B cell (primary cell): ENCODE measurements around the gene ABHD6. TPM values are rescaled to one million over a fixed set of nuclear protein-coding genes. Genes with fewer than 3 reads are reported as not detected.

Source experiments
- ATAC-seq: fragments of 200-7000 bp; cut with Tn5 transposase; one replicate; pipeline ENCODE4 v1.10.0; 2021; ENCODE audit warnings: low read depth, mild to moderate bottlenecking, moderate number of reproducible peaks, moderate library complexity
- CTCF ChIA-PET: fragments of 350-600 bp; sonication (Branson Sonifier 250); formaldehyde crosslinking; loops from one replicate; lab custom pipeline; 2021; ENCODE audit warnings: antibody characterized with exemption, inconsistent platforms; lab: Charles Lee
- POLR2A ChIA-PET: fragments of 350-600 bp; sonication (Branson Sonifier 250); formaldehyde crosslinking; loops from one replicate; lab custom pipeline; 2021; ENCODE audit warnings: antibody characterized with exemption; lab: Charles Lee
- DNase-seq: peaks from one replicate; pipeline ENCODE4 v3.0.0; 2013
- H2AFZ ChIP-seq: 2 replicates; pipeline ENCODE4 v1.6.1; 2012; ENCODE audit warnings: mild to moderate bottlenecking, low read depth, low read length; ENCODE audit not compliant: insufficient read depth, poor library complexity, severe bottlenecking
- H3K27ac ChIP-seq, 2 donors: 1 replicate in 1 of 2; 2 replicates in 1 of 2; pipeline ENCODE4 v1.5.1; 2012 to 2013; ENCODE audit warnings: low read length in 2 of 2, mild to moderate bottlenecking in 2 of 2, moderate library complexity in 1 of 2
- H3K27me3 ChIP-seq, 4 experiments: fragments of 200-600 bp in 1 of 4; sonication (generic) in 1 of 4; replicated peaks in 1 of 4; 1 replicate in 2 of 4; 2 replicates in 2 of 4; pipeline versions ENCODE4 v1.6.1 to v1.7.0; 2013 to 2016; ENCODE audit warnings: low read length in 3 of 4, mild to moderate bottlenecking in 2 of 4, mixed read lengths in 1 of 4, moderate library complexity in 1 of 4; ENCODE audit not compliant: insufficient read depth in 4 of 4, control insufficient read depth in 3 of 4; ENCODE audit errors: control extremely low read depth in 1 of 4
- H3K36me3 ChIP-seq, 2 experiments: replicated peaks in 1 of 2; 1 replicate in 1 of 2; 2 replicates in 1 of 2; pipeline versions ENCODE4 v1.6.1 to v1.7.1; 2013; ENCODE audit warnings: low read length in 1 of 2; ENCODE audit not compliant: insufficient read depth in 2 of 2, control insufficient read depth in 1 of 2; ENCODE audit errors: control extremely low read depth in 1 of 2, extremely low read depth in 1 of 2
- H3K4me1 ChIP-seq, 2 donors: fragments of 200-600 bp in 1 of 2; sonication (generic) in 1 of 2; 1 replicate in 1 of 2; 2 replicates in 1 of 2; pipeline versions ENCODE4 v1.5.1 to v1.6.1; 2013 to 2017; ENCODE audit warnings: low read length in 2 of 2; ENCODE audit not compliant: control insufficient read depth in 2 of 2, insufficient read depth in 2 of 2
- H3K4me2 ChIP-seq: replicated peaks from 2 replicates; pipeline ENCODE3; 2012; ENCODE audit warnings: mild to moderate bottlenecking, low read depth, low read length; ENCODE audit not compliant: poor library complexity, severe bottlenecking
- H3K4me3 ChIP-seq, 5 experiments: fragments of 200-600 bp in 1 of 5; sonication (generic) in 1 of 5; 1 replicate in 3 of 5; 2 replicates in 2 of 5; pipeline versions ENCODE4 v1.5.1 to v1.7.0; 2011 to 2016; ENCODE audit warnings: low read length in 4 of 5, mild to moderate bottlenecking in 4 of 5, low read depth in 2 of 5, control low read depth in 1 of 5, moderate library complexity in 1 of 5; ENCODE audit not compliant: insufficient read depth in 1 of 5; ENCODE audit errors: control extremely low read depth in 1 of 5, extremely low read depth in 1 of 5
- H3K79me2 ChIP-seq: fragments of 200-600 bp; sonication (generic); one replicate; pipeline ENCODE4 v1.6.0; 2016; ENCODE audit warnings: low read length; ENCODE audit not compliant: control insufficient read depth, insufficient read depth
- H3K9ac ChIP-seq: fragments of 200-600 bp; sonication (generic); 2 replicates; pipeline ENCODE4 v1.6.1; 2017; ENCODE audit warnings: mild to moderate bottlenecking, low read length, moderate library complexity
- H3K9me3 ChIP-seq, 3 donors: one replicate each; pipeline versions ENCODE4 v1.6.1 to v1.7.1; 2013; ENCODE audit warnings: low read length in 2 of 3; ENCODE audit not compliant: control insufficient read depth in 2 of 3, insufficient read depth in 1 of 3; ENCODE audit errors: control extremely low read depth in 1 of 3
- H4K20me1 ChIP-seq: 2 replicates; pipeline ENCODE4 v1.6.0; 2012; ENCODE audit warnings: mild to moderate bottlenecking, low read length; ENCODE audit not compliant: insufficient read depth, control insufficient read depth, poor library complexity, severe bottlenecking
- H3K27ac Mint-ChIP-seq: one replicate; pipeline ENCODE4 v1.8.0; 2021; ENCODE audit warnings: mixed read lengths
- H3K27me3 Mint-ChIP-seq: one replicate; pipeline ENCODE4 v1.8.0; 2021; ENCODE audit warnings: mixed read lengths
- H3K4me1 Mint-ChIP-seq: one replicate; pipeline ENCODE4 v1.8.0; 2021; ENCODE audit warnings: mixed read lengths
- H3K4me3 Mint-ChIP-seq: one replicate; pipeline ENCODE4 v1.8.0; 2021; ENCODE audit warnings: mixed read lengths
- H3K9me3 Mint-ChIP-seq: one replicate; pipeline ENCODE4 v1.8.0; 2022; ENCODE audit warnings: mixed read lengths; ENCODE audit not compliant: insufficient read depth
- EZH2 ChIP-seq: IDR thresholded peaks from 2 replicates; pipeline ENCODE4 v1.6.1; 2012; ENCODE audit warnings: borderline replicate concordance, low read depth, mild to moderate bottlenecking, moderate library complexity, low read length; ENCODE audit not compliant: insufficient read depth, poor library complexity, severe bottlenecking
- WGBS: methylation state at CpG from one replicate; pipeline ENCODE4 v1.1.5; 2013; ENCODE audit warnings: missing lambda C conversion rate; ENCODE audit not compliant: insufficient coverage; 5-methylcytosine and 5-hydroxymethylcytosine counted together
- intact Hi-C: fragments of 100-400 bp; cut with micrococcal nuclease; formaldehyde crosslinking; loops from one replicate; pipeline ENCODE4 v1.10.0; 2022
- polyA plus RNA-seq: library from polyadenylated mRNA; depleted of rRNA; stranded (reverse); fragments of >200 nt; gene quantifications from 2 replicates; pipeline ENCODE4 v1.2.3, GENCODE V29; 2012
- total RNA-seq, 2 donors: library from RNA; stranded (reverse); fragments of 120-200 nt in 1 of 2; gene quantifications; 1 replicate in 1 of 2; 2 replicates in 1 of 2; pipeline versions ENCODE4 v1.2.3 to v1.2.4, GENCODE V29; 2013 to 2022
- TF ChIP-seq, protein P1 (sequence below): fragments of 200-600 bp; IDR thresholded peaks from one replicate; pipeline ENCODE4 v1.8.0; 2022; ENCODE audit warnings: antibody characterized with exemption, mild to moderate bottlenecking

Gene ABHD6
- total and polyA plus RNA-seq, 2 donors (not counting 1 experiment from before 2014, with no cell fraction given): 4.5 to 24.2 TPM

DNA sequence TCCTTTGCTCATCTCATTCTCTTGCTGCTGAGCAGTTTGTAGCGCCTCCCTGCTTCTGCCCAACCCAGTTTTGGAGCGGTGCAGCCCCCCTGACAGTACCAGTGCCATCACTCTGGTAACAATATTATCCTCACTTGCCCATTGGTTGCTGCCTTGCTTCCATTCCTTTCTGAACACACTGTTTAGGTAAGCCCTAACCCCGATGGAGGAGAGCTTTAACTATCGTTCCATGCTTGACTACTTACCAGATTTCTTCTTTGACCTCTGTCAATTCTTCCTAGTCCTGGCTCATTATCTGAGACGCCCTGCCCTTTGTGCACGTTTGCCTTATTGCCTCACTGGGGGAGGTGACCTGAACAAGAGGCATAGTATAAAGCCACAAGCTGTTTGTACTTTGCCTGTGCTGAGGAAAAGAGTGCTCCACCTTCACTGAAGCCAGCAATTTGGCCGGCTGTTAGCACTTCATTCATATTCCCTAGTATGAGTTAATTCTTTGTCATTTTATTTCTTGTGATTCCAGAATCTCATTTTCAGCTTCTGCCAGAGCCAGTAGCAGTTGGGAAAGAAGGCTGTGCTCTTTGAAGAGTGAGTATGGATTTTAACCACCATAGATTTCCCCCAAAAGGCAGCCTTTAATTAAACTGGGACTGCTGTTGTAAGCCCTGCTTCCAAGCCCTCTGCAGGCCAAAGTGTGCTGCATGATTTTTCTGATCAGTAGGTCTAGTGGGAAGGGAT, 11.9 kb downstream of the ABHD6 start:
- TF ChIP-seq, protein P1, sequence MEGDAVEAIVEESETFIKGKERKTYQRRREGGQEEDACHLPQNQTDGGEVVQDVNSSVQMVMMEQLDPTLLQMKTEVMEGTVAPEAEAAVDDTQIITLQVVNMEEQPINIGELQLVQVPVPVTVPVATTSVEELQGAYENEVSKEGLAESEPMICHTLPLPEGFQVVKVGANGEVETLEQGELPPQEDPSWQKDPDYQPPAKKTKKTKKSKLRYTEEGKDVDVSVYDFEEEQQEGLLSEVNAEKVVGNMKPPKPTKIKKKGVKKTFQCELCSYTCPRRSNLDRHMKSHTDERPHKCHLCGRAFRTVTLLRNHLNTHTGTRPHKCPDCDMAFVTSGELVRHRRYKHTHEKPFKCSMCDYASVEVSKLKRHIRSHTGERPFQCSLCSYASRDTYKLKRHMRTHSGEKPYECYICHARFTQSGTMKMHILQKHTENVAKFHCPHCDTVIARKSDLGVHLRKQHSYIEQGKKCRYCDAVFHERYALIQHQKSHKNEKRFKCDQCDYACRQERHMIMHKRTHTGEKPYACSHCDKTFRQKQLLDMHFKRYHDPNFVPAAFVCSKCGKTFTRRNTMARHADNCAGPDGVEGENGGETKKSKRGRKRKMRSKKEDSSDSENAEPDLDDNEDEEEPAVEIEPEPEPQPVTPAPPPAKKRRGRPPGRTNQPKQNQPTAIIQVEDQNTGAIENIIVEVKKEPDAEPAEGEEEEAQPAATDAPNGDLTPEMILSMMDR: no peak
- Mint-ChIP-seq H3K27ac (peak overlapping the region; percentile 50), H3K27me3 (no peaks in the 10 kb centered on the region), H3K9me3 (no peaks in the 10 kb centered on the region), H3K4me1 (peaks cover 34% of the 10 kb centered on the region), H3K4me3 (peak overlapping the region; percentile 51)
- intact Hi-C loops: no loop called here
- ATAC-seq: peak; percentile 71
- peaks cover 61% of the 10 kb centered on the region for H3K79me2 ChIP-seq
- no peaks in the 10 kb centered on the region for H3K27me3 ChIP-seq
- H4K20me1 ChIP-seq: no peaks in the 10 kb centered on the region
- peak overlapping the region; percentile 46 for H3K4me2 ChIP-seq
- peaks cover 0 to 21% of the 10 kb centered on the region in 2 experiments for H3K36me3 ChIP-seq
- H3K4me1 ChIP-seq: peaks cover 8 to 11% of the 10 kb centered on the region in 2 donors
- no peaks in the 10 kb centered on the region for H3K9me3 ChIP-seq
- H3K9ac ChIP-seq: no peak overlapping the region
- H2AFZ ChIP-seq: no peak overlapping the region
- ChIA-PET CTCF (interaction anchor here (0.8 to 2.5 kb wide), 6 partner anchors 32 to 72 kb away, joined by 3 to 8 read pairs (median 4); no protein-coding TSS in a partner anchor), POLR2A (interaction anchor here (1.0 kb wide), 1 partner anchor 16 kb away, joined by 3 read pairs; no protein-coding TSS in a partner anchor)
- H3K27ac ChIP-seq: peak overlapping the region; percentile 22 to 48
- WGBS: 83% methylated on average over 4 of the region's 7 CpGs
- DNase-seq: peak; percentile 33
- no peak overlapping the region for H3K4me3 ChIP-seq

DNA sequence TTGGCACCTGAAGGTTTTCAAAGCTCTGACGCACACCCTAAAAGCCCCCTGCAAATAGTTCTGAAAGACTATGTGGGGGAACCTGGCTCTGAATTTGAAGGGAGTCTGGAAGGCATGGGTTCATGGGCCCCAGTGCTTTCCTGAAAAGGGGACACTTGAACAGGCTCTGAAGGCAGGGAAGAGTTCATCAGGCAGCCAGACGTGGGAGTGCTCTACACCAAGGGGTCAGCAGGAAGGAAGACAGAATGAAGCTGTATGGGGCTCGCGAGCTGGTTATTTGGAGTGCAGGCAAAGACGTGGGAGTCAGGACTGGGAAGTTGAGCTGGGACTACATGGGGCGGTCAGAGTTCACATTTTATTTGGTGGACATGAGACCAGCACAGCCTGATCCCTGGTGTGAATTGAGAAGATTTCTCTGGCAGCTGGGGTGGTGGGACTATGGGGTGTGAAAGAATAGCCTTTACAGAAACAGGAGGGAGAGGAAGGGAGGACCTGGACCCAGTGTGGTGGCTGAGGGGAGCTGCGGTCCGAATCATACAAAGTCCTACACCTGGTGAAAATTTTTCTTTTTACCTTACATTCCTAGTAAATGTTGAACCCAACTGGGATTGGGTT, 12.6 kb downstream of the ABHD6 start:
- Histone ChIP-seq H3K4me3 (no peak overlapping the region), H3K4me2 (no peak overlapping the region), H3K4me1 (peaks cover 8 to 11% of the 10 kb centered on the region in 2 donors), H3K27ac (no peak overlapping the region), H4K20me1 (no peaks in the 10 kb centered on the region), H3K9me3 (no peaks in the 10 kb centered on the region), H3K9ac (no peak overlapping the region), H3K79me2 (peaks cover 55% of the 10 kb centered on the region), H3K36me3 (peaks cover 0 to 21% of the 10 kb centered on the region in 2 experiments), H2AFZ (no peak overlapping the region), H3K27me3 (no peaks in the 10 kb centered on the region)
- Mint-ChIP-seq H3K9me3 (no peaks in the 10 kb centered on the region), H3K27ac (no peak overlapping the region), H3K27me3 (no peaks in the 10 kb centered on the region), H3K4me1 (peaks cover 32% of the 10 kb centered on the region), H3K4me3 (no peak overlapping the region)
- WGBS: 98% methylated on average over 6 of the region's 8 CpGs
- intact Hi-C loops: no loop called here
- CTCF ChIA-PET: interaction anchor here (0.8 to 2.5 kb wide), 5 partner anchors 33 to 72 kb away, joined by 3 to 8 read pairs (median 5); no protein-coding TSS in a partner anchor
- DNase-seq: no peak
- TF ChIP-seq, protein P1: no peak
- no peak for TF ChIP-seq EZH2
- no peak for ATAC-seq
- POLR2A ChIA-PET: interaction anchor here (1.0 kb wide), 1 partner anchor 16 kb away, joined by 3 read pairs; no protein-coding TSS in a partner anchor
